CD1c-positive myeloid dendritic cell (primary cell): ENCODE results near the gene SYP.
"Not testable (repeated sequence)": the region's sequence is repeated elsewhere in the genome, so short reads cannot be mapped to it uniquely, and the experiment has no call there.

Source experiments
- DNase-seq: peaks from one replicate; pipeline ENCODE4 v3.0.0-alpha.2; 2016; ENCODE audit errors: extremely low spot score

SYP gene

GRCh38 chrX:49166914-49167739 lies 32.9 kb downstream of the SYP start:
- peak; percentile 77 for DNase-seq

GRCh38 chrX:49165901-49166881 lies 33.8 kb downstream of the SYP start:
- peak; percentile 73 for DNase-seq

GRCh38 chrX:49164589-49165360 lies 35.2 kb downstream of the SYP start:
- DNase-seq: no peak

GRCh38 chrX:49163555-49164419 lies 36.2 kb downstream of the SYP start:
- DNase-seq: peak; percentile 89

GRCh38 chrX:49162620-49163019 lies 37.4 kb downstream of the SYP start, which contains the start of gene MAGIX:
MAGIX (plus strand) TSS chrX:49162758; CDS start chrX:49162890, 132 bp downstream.
- DNase-seq: no peak

GRCh38 chrX:49161632-49162031 lies 38.4 kb downstream of the SYP start:
- DNase-seq: no peak

- no peak for DNase-seq
Observed at GRCh38 chrX:49160908-49161307, 39.1 kb downstream of the SYP start.

GRCh38 chrX:49157194-49157593 lies 42.8 kb downstream of the SYP start:
- DNase-seq: no peak

- DNase-seq: peak; percentile 87
Observed at GRCh38 chrX:49155900-49156837, 43.8 kb downstream of the SYP start.

GRCh38 chrX:49155243-49155899 lies 44.6 kb downstream of the SYP start:
- DNase-seq: peak; percentile 36

GRCh38 chrX:49153467-49153866 lies 46.5 kb downstream of the SYP start:
- no peak for DNase-seq

GRCh38 chrX:49149291-49149690 lies 50.7 kb downstream of the SYP start:
- not testable (repeated sequence) for DNase-seq

- not testable (repeated sequence) for DNase-seq
Observed at GRCh38 chrX:49148390-49149100, 51.4 kb downstream of the SYP start.

- no peak for DNase-seq
Observed at GRCh38 chrX:49147936-49148335, 52.1 kb downstream of the SYP start.

- DNase-seq: no peak
Observed at GRCh38 chrX:49147282-49147681, 52.7 kb downstream of the SYP start.

GRCh38 chrX:49143154-49143553 lies 56.8 kb downstream of the SYP start:
- DNase-seq: not testable (repeated sequence)

GRCh38 chrX:49142264-49142663 lies 57.7 kb downstream of the SYP start:
- not testable (repeated sequence) for DNase-seq

- no peak for DNase-seq
Observed at GRCh38 chrX:49139713-49140112, 60.3 kb downstream of the SYP start.
